K562 (cell line): Measurements from ENCODE around the gene STXBP6. TPM values are rescaled to one million over a fixed set of nuclear protein-coding genes. Genes with fewer than 3 reads are reported as not detected.

Experiments
- ATAC-seq: fragments of 200-7000 bp; cut with Tn5 transposase; 3 replicates; pipeline ENCODE4 v1.9.1; 2020; ENCODE audit warnings: moderate library complexity
- BruUV-seq: library from RNA; stranded (reverse); fragments of 400-500 nt; replicated peaks from 2 replicates; lab custom pipeline; 2021; lab: Mats Ljungman, UMichigan
- CTCF ChIA-PET: fragments of 300-600 bp; formaldehyde crosslinking; extraction: SDS; loops from one replicate; lab custom pipeline; 2021; ENCODE audit warnings: low intra/inter-chr PET ratio; lab: Yijun Ruan, JAX
- POLR2A ChIA-PET: fragments of 300-600, 350-650 bp; sonication (Branson Sonifier 250); formaldehyde crosslinking; extraction: SDS; loops from one replicate; lab custom pipeline; 2021; ENCODE audit warnings: antibody characterized with exemption, inconsistent platforms; lab: Yijun Ruan, JAX
- DNase-seq, 4 experiments: peaks; one replicate each; pipeline versions ENCODE4 v3.0.0 to v3.0.0-alpha.2; 2011 to 2018; ENCODE audit warnings: low spot score in 3 of 4, mixed read lengths in 3 of 4; ENCODE audit errors: extremely low read depth in 1 of 4
- FAIRE-seq: peaks from 2 replicates; lab custom pipeline; 2011; peaks lifted over from hg19 to GRCh38; lab: Jason Lieb, UNC
- H2AFZ ChIP-seq: 2 replicates; pipeline ENCODE4 v1.6.0; 2011; ENCODE audit warnings: low read depth, low read length, control low read depth, inconsistent platforms
- H3K27ac ChIP-seq: fragments of 200-600 bp; 3 replicates; pipeline ENCODE4 v1.8.0; 2011; ENCODE audit warnings: low read depth, mild to moderate bottlenecking, control low read depth, inconsistent platforms, low read length, moderate library complexity, mixed read lengths; ENCODE audit errors: extremely low read depth
- H3K27me3 ChIP-seq, 2 experiments: fragments of 300-600 bp in 1 of 2; 2 replicates in 1 of 2; 3 replicates in 1 of 2; pipeline versions ENCODE4 v1.6.0 to v1.8.0; 2011; ENCODE audit warnings: inconsistent platforms in 2 of 2, low read length in 2 of 2, mild to moderate bottlenecking in 1 of 2, mixed read lengths in 1 of 2, moderate library complexity in 1 of 2; ENCODE audit not compliant: control insufficient read depth in 2 of 2, insufficient read depth in 2 of 2
- H3K36me3 ChIP-seq: fragments of 300-600 bp; 3 replicates; pipeline ENCODE4 v1.8.0; 2011; ENCODE audit warnings: mild to moderate bottlenecking, low read length, inconsistent platforms; ENCODE audit not compliant: control insufficient read depth, insufficient read depth
- H3K4me1 ChIP-seq, 2 experiments: fragments of 200-600 bp in 1 of 2; replicated peaks in 1 of 2; 2 replicates in 1 of 2; 3 replicates in 1 of 2; pipeline versions ENCODE4 v1.5.1 to v1.8.0; 2011; ENCODE audit warnings: inconsistent platforms in 2 of 2, low read length in 2 of 2, mild to moderate bottlenecking in 1 of 2, mixed read lengths in 1 of 2, moderate library complexity in 1 of 2; ENCODE audit not compliant: control insufficient read depth in 2 of 2, insufficient read depth in 2 of 2
- H3K4me2 ChIP-seq: 2 replicates; pipeline ENCODE4 v1.6.1; 2011; ENCODE audit warnings: low read length, control low read depth, inconsistent platforms, mixed read lengths; ENCODE audit not compliant: insufficient read depth
- H3K4me3 ChIP-seq: fragments of 200-600 bp; sonication (generic), shearing (Covaris generic); 2 replicates; pipeline ENCODE4 v1.5.1; 2016; ENCODE audit warnings: control low read depth, inconsistent platforms
- H3K79me2 ChIP-seq: fragments of 200-600 bp; 3 replicates; pipeline ENCODE4 v1.8.0; 2011; ENCODE audit warnings: low read length, inconsistent platforms; ENCODE audit not compliant: control insufficient read depth, insufficient read depth
- H3K9ac ChIP-seq, 2 experiments: 2 replicates each; pipeline versions ENCODE4 v1.6.0 to v1.6.1; 2011; ENCODE audit warnings: low read depth in 2 of 2, low read length in 2 of 2, control low read depth in 1 of 2, inconsistent platforms in 1 of 2, mild to moderate bottlenecking in 1 of 2, mixed read lengths in 1 of 2; ENCODE audit not compliant: insufficient read depth in 1 of 2
- H3K9me1 ChIP-seq: one replicate; pipeline ENCODE4 v1.6.0; 2011; ENCODE audit warnings: inconsistent platforms, mild to moderate bottlenecking, low read length, moderate library complexity; ENCODE audit not compliant: control insufficient read depth, insufficient read depth
- H3K9me3 ChIP-seq: replicated peaks from 2 replicates; pipeline ENCODE4 v1.5.1; 2011; ENCODE audit warnings: low read depth, low read length, inconsistent platforms; ENCODE audit not compliant: control insufficient read depth, insufficient read depth
- H4K20me1 ChIP-seq: replicated peaks from 2 replicates; pipeline ENCODE4 v1.6.1; 2011; ENCODE audit warnings: low read length, inconsistent platforms, mixed read lengths; ENCODE audit not compliant: control insufficient read depth, insufficient read depth
- GABPB1 ChIP-seq: sonication (generic); formaldehyde crosslinking; IDR thresholded peaks from 2 replicates; pipeline ENCODE4 v1.8.0; 2022; ENCODE audit warnings: mild to moderate bottlenecking, missing genetic modification reagents
- HCFC1 ChIP-seq: IDR thresholded peaks from 2 replicates; pipeline ENCODE4 v1.6.1; 2012; ENCODE audit warnings: low read depth, low read length, improper control_type of control experiment
- KDM4B ChIP-seq, 2 experiments: fragments of 450-650 bp in 1 of 2; sonication (generic) in 1 of 2; IDR thresholded peaks; 2 replicates each; pipeline ENCODE4 v1.6.1; 2016 to 2017; ENCODE audit warnings: borderline replicate concordance in 2 of 2, antibody characterized with exemption in 1 of 2, low read depth in 1 of 2, mild to moderate bottlenecking in 1 of 2
- NR2C1 ChIP-seq, 2 experiments: fragments of 450-650 bp; IDR thresholded peaks; 2 replicates each; pipeline ENCODE4 v1.6.1; 2017; ENCODE audit warnings: mild to moderate bottlenecking in 2 of 2, antibody characterized with exemption in 1 of 2, inconsistent platforms in 1 of 2, missing compliant biosample characterization in 1 of 2, missing genetic modification characterization in 1 of 2
- RNF219 ChIP-seq: fragments of 250-450 bp; sonication (Bioruptor Pico); IDR thresholded peaks from 2 replicates; pipeline ENCODE4 v1.5.0; 2022; ENCODE audit warnings: mild to moderate bottlenecking
- SMARCA4 ChIP-seq: fragments of 450-650 bp; IDR thresholded peaks from 2 replicates; pipeline ENCODE4 v1.6.1; 2016
- TAL1 ChIP-seq: fragments of 450-650 bp; IDR thresholded peaks from 2 replicates; pipeline ENCODE4 v1.6.1; 2016; ENCODE audit warnings: mild to moderate bottlenecking
- TEAD1 ChIP-seq, 2 experiments: fragments of 450-650 bp in 1 of 2; sonication (generic) in 1 of 2; formaldehyde crosslinking; IDR thresholded peaks; 2 replicates each; pipeline versions ENCODE4 v1.4.0 to v1.8.0; 2020 to 2022; ENCODE audit warnings: mild to moderate bottlenecking in 2 of 2, missing genetic modification reagents in 1 of 2
- XRCC5 ChIP-seq: fragments of 200-400 bp; formaldehyde crosslinking; IDR thresholded peaks from 2 replicates; pipeline ENCODE4 v1.6.1; 2017; ENCODE audit warnings: low read depth, mild to moderate bottlenecking, low read length
- YBX1 ChIP-seq: fragments of 450-650 bp; IDR thresholded peaks from 2 replicates; pipeline ENCODE4 v1.7.1; 2016; ENCODE audit warnings: mild to moderate bottlenecking
- ZFP91 ChIP-seq: sonication (generic); formaldehyde crosslinking; IDR thresholded peaks from 2 replicates; pipeline ENCODE4 v1.8.0; 2022; ENCODE audit warnings: mild to moderate bottlenecking, missing genetic modification reagents
- ZNF3 ChIP-seq: fragments of 250-450 bp; sonication (Bioruptor Pico); IDR thresholded peaks from 2 replicates; pipeline ENCODE4 v1.5.0; 2021; ENCODE audit warnings: mild to moderate bottlenecking, moderate library complexity
- WGBS: fragments of 100-300 bp; shearing (Covaris generic); methylation state at CpG from one replicate; pipeline ENCODE4 v1.1.6; 2016; ENCODE audit warnings: low coverage, mixed read lengths; ENCODE audit not compliant: insufficient coverage; ENCODE audit errors: missing lambda C conversion rate; 5-methylcytosine and 5-hydroxymethylcytosine counted together
- in situ Hi-C: fragments of 300-500 bp; cut with MboI; formaldehyde crosslinking; loops from 4 replicates; pipeline ENCODE4 v1.15.0; 2018; ENCODE audit warnings: inconsistent platforms, mixed read lengths
- intact Hi-C: fragments of 100-400 bp; cut with micrococcal nuclease; formaldehyde crosslinking; loops from 2 replicates; pipeline ENCODE4 v1.14.2; 2022
- polyA plus RNA-seq, 8 experiments: library from polyadenylated mRNA; depleted of rRNA in 4 of 8; stranded (reverse) in 5 of 8; unstranded in 3 of 8; fragments of >200 nt; fragmentation: Nextera tagmentation in 2 of 8; fragmentation: Illumina TruSeq in 1 of 8; extraction: Ambion mirVana in 2 of 8; extraction: Trizol in 1 of 8; gene quantifications; 2 replicates each; pipeline versions ENCODE4 v1.2.1 to v1.2.3, GENCODE V29; 2011 to 2014; ENCODE audit warnings: inconsistent platforms in 1 of 8, missing spikeins in 1 of 8
- total RNA-seq, 7 experiments: library from RNA; depleted of rRNA in 6 of 7; stranded (reverse); fragments of >200 nt in 6 of 7; fragmentation: Illumina TruSeq in 2 of 7; extraction: Trizol in 2 of 7; gene quantifications; 2 replicates each; pipeline versions ENCODE4 v1.2.1 to v1.2.3, GENCODE V29; 2011 to 2021; ENCODE audit warnings: low replicate concordance in 1 of 7

Gene STXBP6
- total and polyA plus RNA-seq, 9 of the 15 experiments (the other 6 are each of a cell fraction or from before 2014, with no cell fraction given): 0.27 to 0.89 (median 0.59) TPM

- no peaks in the 10 kb centered on the region for H4K20me1 ChIP-seq
- H3K4me1 ChIP-seq: no peaks in the 10 kb centered on the region
- DNase-seq (no peak), FAIRE-seq (no peak), ATAC-seq (no peak)
- WGBS: 11% methylated on average over 1 of the region's 1 CpG
- no peak overlapping the region for H3K9ac ChIP-seq
- no peaks in the 10 kb centered on the region for H3K9me1 ChIP-seq
- H3K9me3 ChIP-seq: no peaks in the 10 kb centered on the region
- H3K27ac ChIP-seq: no peak overlapping the region
- ChIA-PET POLR2A (no interaction called here), CTCF (no interaction called here)
- H3K4me2 ChIP-seq: no peak overlapping the region
- no peaks in the 10 kb centered on the region for H3K79me2 ChIP-seq
- no peaks in the 10 kb centered on the region; a peak in 1 of 5 replicates for H3K27me3 ChIP-seq
- no peak overlapping the region for H2AFZ ChIP-seq
- no peaks in the 10 kb centered on the region for H3K36me3 ChIP-seq
- no TSS peak for BruUV-seq
- H3K4me3 ChIP-seq: no peak overlapping the region
- in situ Hi-C loops (no loop called here), intact Hi-C loops (no loop called here)
- TF ChIP-seq KDM4B (IDR thresholded peaks at IDR 0.05; ENCODE audit: borderline replicate concordance in 2 of 2, low read depth in 1 of 2) (no peak), NR2C1 (IDR thresholded peaks at IDR 0.05) (no peak), NR2C1 (tag; IDR thresholded peaks at IDR 0.05) (no peak), XRCC5 (no peak), TAL1 (no peak), GABPB1 (CRISPR knock-in tag) (no peak), ZFP91 (CRISPR knock-in tag) (no peak), YBX1 (no peak), SMARCA4 (no peak), TEAD1 (CRISPR knock-in tag; IDR thresholded peaks at IDR 0.05) (no peak), HCFC1 (no peak), ZNF3 (no peak), RNF219 (CRISPR knock-in tag) (no peak)
Measured at GRCh38 chr14:25056688-25057078, 6.7 kb upstream of the STXBP6 start.
